Lower leg skin (tissue), 3 donors: ENCODE data around the gene STK25.

Source experiments
- CTCF ChIP-seq, 3 donors: fragments of 450-650 bp; IDR thresholded peaks; one replicate each; pipeline ENCODE4 v1.5.1; 2016; ENCODE audit warnings: antibody characterized with exemption in 3 of 3, mild to moderate bottlenecking in 3 of 3, moderate library complexity in 2 of 3
- POLR2A ChIP-seq, 2 donors: fragments of 450-650 bp; IDR thresholded peaks; one replicate each; pipeline ENCODE4 v1.6.1; 2016 to 2017; ENCODE audit warnings: antibody characterized with exemption in 2 of 2, mild to moderate bottlenecking in 1 of 2, moderate library complexity in 1 of 2

DNA sequence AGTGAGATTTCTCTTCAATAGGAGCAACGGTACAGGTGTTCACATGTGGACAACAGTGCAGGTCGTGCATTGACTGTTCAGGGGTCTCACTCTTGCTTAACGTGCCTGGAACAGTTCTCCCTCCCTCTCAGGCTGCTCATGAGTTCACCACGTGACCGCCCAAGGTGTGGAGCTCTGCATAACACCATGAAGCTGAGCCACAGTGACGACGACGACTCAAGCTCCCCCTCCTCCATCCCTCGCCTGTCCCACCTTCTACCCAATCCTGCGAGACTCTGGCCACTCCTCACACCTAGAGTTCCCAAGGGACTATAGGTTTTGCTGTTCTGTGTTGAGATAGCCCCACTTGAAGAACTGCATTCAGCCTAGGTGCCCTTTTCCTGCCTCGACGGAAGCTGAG is 42.8 kb downstream of the STK25 start:
- no peak for TF ChIP-seq CTCF (IDR thresholded peaks at IDR 0.05)
- no peak for TF ChIP-seq POLR2A (IDR thresholded peaks at IDR 0.05)
